Small intestine (tissue), 7 donors: ENCODE measurements around the gene CDC42EP3. TPM values are rescaled to one million over a fixed set of nuclear protein-coding genes. Genes with fewer than 3 reads are reported as not detected.

Experiments used
- DNase-seq, 2 donors: peaks; one replicate each; pipeline versions ENCODE4 v3.0.0 to v3.0.0-alpha.2; 2013
- FAIRE-seq: peaks from 2 replicates; lab custom pipeline; 2012; peaks lifted over from hg19 to GRCh38; lab: Jason Lieb, UNC
- H3K27ac ChIP-seq, 3 donors: one replicate each; pipeline ENCODE4 v1.5.1; 2013; ENCODE audit warnings: low read length in 2 of 3, mild to moderate bottlenecking in 2 of 3, control low read depth in 1 of 3, inconsistent platforms in 1 of 3, low read depth in 1 of 3, moderate library complexity in 1 of 3
- H3K27me3 ChIP-seq, 3 donors: one replicate each; pipeline ENCODE4 v1.6.1; 2013; ENCODE audit warnings: low read length in 3 of 3, inconsistent platforms in 1 of 3; ENCODE audit not compliant: control insufficient read depth in 3 of 3, insufficient read depth in 3 of 3
- H3K36me3 ChIP-seq, 3 donors: one replicate each; pipeline ENCODE4 v1.6.1; 2013; ENCODE audit warnings: low read length in 3 of 3, inconsistent platforms in 1 of 3, low read depth in 1 of 3, mild to moderate bottlenecking in 1 of 3, moderate library complexity in 1 of 3; ENCODE audit not compliant: control insufficient read depth in 3 of 3, insufficient read depth in 2 of 3
- H3K4me1 ChIP-seq, 3 donors: one replicate each; pipeline ENCODE4 v1.6.1; 2013; ENCODE audit warnings: low read length in 2 of 3, inconsistent platforms in 1 of 3, low read depth in 1 of 3, mild to moderate bottlenecking in 1 of 3, moderate library complexity in 1 of 3; ENCODE audit not compliant: control insufficient read depth in 3 of 3, insufficient read depth in 2 of 3
- H3K4me3 ChIP-seq, 3 donors: one replicate each; pipeline ENCODE4 v1.5.1; 2013; ENCODE audit warnings: low read length in 3 of 3, control low read depth in 1 of 3, inconsistent platforms in 1 of 3, low read depth in 1 of 3, mild to moderate bottlenecking in 1 of 3, moderate library complexity in 1 of 3
- H3K9me3 ChIP-seq, 2 donors: one replicate each; pipeline ENCODE4 v1.6.1; 2013; ENCODE audit warnings: low read depth in 1 of 2, low read length in 1 of 2; ENCODE audit not compliant: control insufficient read depth in 2 of 2, insufficient read depth in 1 of 2
- WGBS, 3 donors: extraction: QIAGEN DNeasy Blood & Tissue Kit; methylation state at CpG; one replicate each; pipeline ENCODE4 v1.1.7; 2013; 5-methylcytosine and 5-hydroxymethylcytosine counted together
- polyA plus RNA-seq, 4 donors: library from polyadenylated mRNA; stranded (reverse) in 3 of 4; unstranded in 1 of 4; fragments of 200-250 nt in 3 of 4; fragments of 120-200 nt in 1 of 4; gene quantifications; one replicate each; pipeline versions ENCODE4 v1.2.1 to v1.2.3, GENCODE V29; 2013
- donor health status: healthy with polysubstance abuse.
- donor health status: control.
- donor health status: control.
- donor health status: Bipolar disorder and iron deficiency.
- donor health status: healthy.

The CDC42EP3 gene
- polyA plus RNA-seq, 4 donors = 1.1 to 10.6 (median 5.2) TPM

DNA sequence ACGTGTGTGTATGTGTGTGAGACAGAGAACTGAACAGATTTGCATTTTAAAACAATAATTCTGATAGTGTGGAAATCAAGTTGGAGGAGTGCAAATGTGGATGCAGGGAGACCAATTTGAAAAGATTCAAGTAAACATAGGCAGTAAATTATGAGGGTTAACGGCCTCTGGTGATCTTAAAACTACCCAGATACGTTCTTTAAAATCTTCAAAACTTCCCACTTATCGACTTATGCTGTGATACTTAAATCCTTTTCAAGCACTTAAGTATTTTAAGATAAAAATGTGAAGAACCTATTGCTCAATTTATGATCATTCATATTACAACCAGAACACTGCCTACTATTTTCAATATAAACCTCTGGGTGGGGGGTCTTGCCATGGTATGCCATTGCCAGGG lies 37.7 kb upstream of the CDC42EP3 start:
- DNase-seq (no peak), FAIRE-seq (no peak)
- H3K4me1 ChIP-seq = peaks cover 0 to 4% (median 0%) of the 10 kb centered on the region in 3 donors
- H3K9me3 ChIP-seq = no peaks in the 10 kb centered on the region
- H3K36me3 ChIP-seq = no peaks in the 10 kb centered on the region
- no peak overlapping the region for H3K27ac ChIP-seq
- H3K27me3 ChIP-seq = no peaks in the 10 kb centered on the region
- 69 to 75% (median 73%) methylated on average over 4 of the region's 4 CpGs for WGBS, 3 donors
- no peak overlapping the region for H3K4me3 ChIP-seq

DNA sequence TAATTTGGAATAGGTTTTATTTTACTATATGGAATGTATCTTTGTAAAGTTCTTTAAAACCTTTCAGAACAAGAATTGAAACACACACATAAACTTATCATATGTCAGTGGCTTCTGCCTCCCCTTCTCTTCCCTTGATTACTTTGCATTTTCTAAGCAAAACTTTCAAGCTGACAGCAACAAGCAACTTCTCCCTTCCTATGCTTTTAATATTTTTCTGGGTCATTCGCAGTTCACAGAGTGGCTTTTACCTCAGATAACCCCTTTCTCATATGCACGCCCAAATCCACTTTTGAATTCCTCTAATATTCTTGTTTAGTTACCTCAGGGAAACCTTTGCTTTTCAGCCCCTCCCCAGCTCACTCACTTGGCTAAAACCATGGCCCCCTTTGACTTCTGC lies 36.7 kb upstream of the CDC42EP3 start:
- 51 to 56% (median 52%) methylated on average over 2 of the region's 2 CpGs for WGBS, 3 donors
- no peaks in the 10 kb centered on the region for H3K36me3 ChIP-seq
- no peak overlapping the region for H3K4me3 ChIP-seq
- DNase-seq = no peak
- no peak overlapping the region for H3K27ac ChIP-seq
- H3K27me3 ChIP-seq = no peaks in the 10 kb centered on the region
- H3K4me1 ChIP-seq = peaks cover 0 to 4% (median 0%) of the 10 kb centered on the region in 3 donors
- FAIRE-seq = no peak
- no peaks in the 10 kb centered on the region for H3K9me3 ChIP-seq

DNA sequence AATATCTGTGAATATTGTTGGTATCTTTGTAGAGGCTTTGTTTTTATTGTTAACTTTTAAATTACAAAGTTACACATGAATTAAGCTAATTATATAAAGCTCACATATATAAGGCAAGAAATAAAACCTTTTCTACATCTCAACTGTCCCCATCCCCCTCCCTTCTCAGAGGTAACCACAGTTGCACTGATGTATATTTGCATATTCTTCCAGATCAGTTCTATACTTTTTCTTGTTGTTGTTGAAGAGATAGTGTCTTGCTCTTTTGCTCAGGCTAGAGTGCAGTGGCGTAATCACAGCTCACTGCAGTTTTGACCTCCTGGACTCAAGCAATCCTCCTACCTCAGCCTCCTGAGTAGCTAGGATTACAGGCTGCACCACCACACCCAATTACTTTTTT lies 36.0 kb upstream of the CDC42EP3 start:
- Histone ChIP-seq H3K4me1 (peaks cover 0 to 4% (median 0%) of the 10 kb centered on the region in 3 donors), H3K36me3 (no peaks in the 10 kb centered on the region), H3K9me3 (no peaks in the 10 kb centered on the region), H3K27ac (no peak overlapping the region), H3K27me3 (no peaks in the 10 kb centered on the region), H3K4me3 (no peak overlapping the region)
- 81 to 96% (median 89%) methylated on average over 1 of the region's 1 CpG for WGBS, 3 donors
- no peak for FAIRE-seq
- no peak for DNase-seq

DNA sequence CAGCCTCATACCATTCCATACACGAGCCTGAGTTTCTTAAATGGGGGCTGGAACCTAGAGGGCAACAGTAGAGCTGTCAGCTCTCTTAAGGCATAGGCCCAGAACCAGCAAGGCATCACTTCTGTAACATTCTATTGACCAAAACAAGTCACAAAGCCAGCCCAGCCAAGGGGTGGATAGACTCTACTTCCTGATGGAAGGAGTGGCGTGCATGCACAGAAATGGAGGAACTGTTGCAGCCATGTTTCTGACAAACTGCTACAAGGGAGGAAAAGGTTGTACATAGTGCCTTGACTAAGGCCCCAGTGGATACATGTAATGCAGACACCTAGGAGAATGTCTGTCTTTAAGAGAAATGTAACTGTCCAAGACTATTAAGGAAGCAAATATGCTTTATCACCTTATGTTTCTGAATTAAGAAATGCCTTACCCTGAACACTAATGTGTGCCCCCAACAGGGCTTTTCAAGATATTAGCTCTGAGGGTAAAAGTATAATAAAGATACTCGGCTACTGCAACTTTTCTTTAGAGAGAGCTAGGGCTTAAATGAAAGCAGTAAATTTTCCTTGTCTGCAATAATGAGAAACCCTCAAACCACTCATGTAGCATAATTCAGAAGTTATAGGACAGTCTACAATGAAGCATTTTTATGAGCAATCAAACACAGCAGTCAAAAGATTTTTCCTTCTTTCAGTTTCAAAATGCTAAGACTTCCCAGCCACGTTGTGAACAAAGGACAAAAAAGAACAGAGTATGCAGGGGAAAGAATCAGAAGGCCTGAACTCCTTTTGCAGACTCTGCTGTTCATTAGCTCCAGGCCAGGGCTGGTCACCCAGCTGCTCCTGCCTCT lies 35.1 kb upstream of the CDC42EP3 start:
- Histone ChIP-seq H3K27ac (no peak overlapping the region), H3K9me3 (no peaks in the 10 kb centered on the region), H3K4me3 (no peak overlapping the region), H3K27me3 (no peaks in the 10 kb centered on the region), H3K36me3 (no peaks in the 10 kb centered on the region), H3K4me1 (peaks cover 0 to 2% (median 0%) of the 10 kb centered on the region in 3 donors)
- DNase-seq (no peak), FAIRE-seq (no peak)
- WGBS, 3 donors = 49 to 60% (median 55%) methylated on average over 4 of the region's 4 CpGs

DNA sequence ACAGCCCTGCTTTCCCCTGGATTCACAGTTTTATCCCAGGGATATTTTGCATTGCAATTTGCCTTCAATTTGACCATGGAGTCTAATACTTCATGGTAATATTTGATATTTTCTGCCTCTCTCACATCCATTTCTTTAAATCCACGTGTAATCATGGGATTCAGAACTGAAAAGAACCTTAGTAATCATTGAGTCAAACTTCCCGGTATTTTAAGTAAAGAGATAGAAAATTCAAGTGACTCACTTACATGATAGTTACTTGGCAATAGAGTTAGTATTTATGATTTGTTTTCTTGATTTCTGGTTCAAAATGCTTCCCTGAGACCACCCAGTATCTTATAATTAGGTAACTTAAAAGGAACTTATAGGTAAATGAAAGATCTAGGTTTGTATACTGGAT lies 33.7 kb upstream of the CDC42EP3 start:
- Histone ChIP-seq H3K4me3 (no peak overlapping the region), H3K36me3 (no peaks in the 10 kb centered on the region), H3K9me3 (no peaks in the 10 kb centered on the region), H3K4me1 (no peaks in the 10 kb centered on the region), H3K27me3 (no peaks in the 10 kb centered on the region), H3K27ac (no peak overlapping the region)
- 60 to 88% (median 72%) methylated on average over 2 of the region's 2 CpGs for WGBS, 3 donors
- FAIRE-seq (no peak), DNase-seq (no peak)

DNA sequence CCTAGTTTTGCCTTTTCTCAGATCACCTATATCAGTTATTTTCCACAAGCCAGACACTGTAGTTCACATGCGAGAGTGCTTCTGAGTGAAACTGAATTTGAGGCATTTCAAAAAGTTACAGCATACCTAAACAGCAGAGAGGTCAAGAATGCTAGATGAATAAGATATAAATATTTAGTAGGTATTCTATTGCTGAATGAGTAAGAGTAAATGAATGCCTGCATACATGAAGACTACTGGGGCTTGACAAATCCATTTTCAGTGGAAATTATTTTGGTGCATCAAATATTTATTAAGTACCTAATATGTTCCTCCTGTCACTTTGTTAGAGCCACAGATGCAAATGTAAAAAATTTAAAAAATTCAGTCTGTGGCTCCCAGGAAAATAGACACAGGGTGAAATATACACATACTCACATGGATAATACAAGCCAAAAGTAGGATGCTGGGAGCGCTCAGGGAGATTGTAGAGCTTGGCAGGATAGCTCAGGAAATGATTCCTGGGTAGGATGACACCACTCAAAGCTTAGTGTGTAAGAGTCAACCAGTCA lies 27.6 kb upstream of the CDC42EP3 start:
- FAIRE-seq (no peak), DNase-seq (no peak)
- Histone ChIP-seq H3K4me3 (no peak overlapping the region), H3K9me3 (no peaks in the 10 kb centered on the region), H3K4me1 (no peaks in the 10 kb centered on the region), H3K27ac (no peak overlapping the region), H3K36me3 (no peaks in the 10 kb centered on the region), H3K27me3 (no peaks in the 10 kb centered on the region)
- WGBS, 3 donors = 86 to 91% (median 89%) methylated on average over 2 of the region's 2 CpGs

DNA sequence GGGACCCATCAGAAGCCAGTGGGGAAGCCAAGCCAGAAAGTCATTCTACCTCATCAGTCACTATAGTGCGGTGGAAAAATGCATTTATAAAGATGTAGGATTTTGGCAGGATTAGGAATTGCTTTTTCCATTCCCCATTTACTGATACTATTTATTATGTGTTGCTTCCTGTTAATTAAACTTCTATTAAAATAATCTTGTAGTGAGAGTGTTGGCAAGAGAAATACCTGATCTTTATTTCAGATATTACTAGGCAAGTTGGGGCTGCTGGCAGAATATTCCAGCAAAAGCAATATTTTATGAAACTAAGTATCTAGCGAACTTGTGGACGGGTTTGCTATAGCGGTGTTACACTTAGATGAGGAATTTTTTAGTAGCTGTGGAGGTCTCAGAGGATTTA lies 23.9 kb upstream of the CDC42EP3 start:
- 88 to 93% (median 92%) methylated on average over 4 of the region's 4 CpGs for WGBS, 3 donors
- DNase-seq (no peak), FAIRE-seq (no peak)
- Histone ChIP-seq H3K27me3 (peaks cover 0 to under 1% (median 0%) of the 10 kb centered on the region in 3 donors), H3K4me3 (no peak overlapping the region), H3K27ac (no peak overlapping the region), H3K9me3 (no peaks in the 10 kb centered on the region), H3K36me3 (no peaks in the 10 kb centered on the region), H3K4me1 (no peaks in the 10 kb centered on the region)

DNA sequence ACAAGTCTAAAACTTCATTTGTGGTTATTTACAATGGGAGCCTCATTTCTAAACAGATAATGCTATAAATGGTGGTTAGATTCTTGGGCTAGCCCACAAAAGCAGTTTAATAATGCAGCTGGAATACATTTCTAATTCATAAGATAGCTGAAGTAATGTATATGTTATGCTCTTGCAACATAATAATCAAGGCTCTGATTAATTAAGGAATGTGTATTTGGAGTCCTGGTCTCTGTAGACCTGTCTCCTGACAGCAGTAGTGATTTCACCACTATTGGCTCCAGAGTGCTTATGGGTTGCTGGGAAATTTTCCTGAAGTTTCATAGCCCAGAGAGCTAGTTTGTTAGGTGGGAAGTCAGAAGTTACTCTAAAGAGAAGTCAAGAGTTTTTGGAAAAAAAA lies 21.3 kb upstream of the CDC42EP3 start:
- no peaks in the 10 kb centered on the region for H3K9me3 ChIP-seq
- H3K27me3 ChIP-seq = peaks cover 0 to 12% (median 0%) of the 10 kb centered on the region in 3 donors
- DNase-seq (no peak), FAIRE-seq (no peak)
- H3K4me3 ChIP-seq = no peak overlapping the region
- no peaks in the 10 kb centered on the region for H3K36me3 ChIP-seq
- no peak overlapping the region for H3K27ac ChIP-seq
- no peaks in the 10 kb centered on the region for H3K4me1 ChIP-seq
